ENCODE measurements around the gene OR8G1.
"Not testable (repeated sequence)": the region's sequence is repeated elsewhere in the genome, so short reads cannot be mapped to it uniquely, and the experiment has no call there.

The OR8G1 gene, protein sequence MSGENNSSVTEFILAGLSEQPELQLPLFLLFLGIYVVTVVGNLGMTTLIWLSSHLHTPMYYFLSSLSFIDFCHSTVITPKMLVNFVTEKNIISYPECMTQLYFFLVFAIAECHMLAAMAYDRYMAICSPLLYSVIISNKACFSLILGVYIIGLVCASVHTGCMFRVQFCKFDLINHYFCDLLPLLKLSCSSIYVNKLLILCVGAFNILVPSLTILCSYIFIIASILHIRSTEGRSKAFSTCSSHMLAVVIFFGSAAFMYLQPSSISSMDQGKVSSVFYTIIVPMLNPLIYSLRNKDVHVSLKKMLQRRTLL

GRCh38 chr11:124240621-124241397 is at the start of gene OR8G1:
TSS of gene OR8G1 (plus strand) at chr11:124241095. CDS start at chr11:124249676, 8,581 bp downstream.
- DNase-seq (ENCODE audit: low spot score): no peak

GRCh38 chr11:124193221-124194010 is 47.5 kb upstream of the OR8G1 start:
- no peak for DNase-seq (ENCODE audit: low spot score)

DNA sequence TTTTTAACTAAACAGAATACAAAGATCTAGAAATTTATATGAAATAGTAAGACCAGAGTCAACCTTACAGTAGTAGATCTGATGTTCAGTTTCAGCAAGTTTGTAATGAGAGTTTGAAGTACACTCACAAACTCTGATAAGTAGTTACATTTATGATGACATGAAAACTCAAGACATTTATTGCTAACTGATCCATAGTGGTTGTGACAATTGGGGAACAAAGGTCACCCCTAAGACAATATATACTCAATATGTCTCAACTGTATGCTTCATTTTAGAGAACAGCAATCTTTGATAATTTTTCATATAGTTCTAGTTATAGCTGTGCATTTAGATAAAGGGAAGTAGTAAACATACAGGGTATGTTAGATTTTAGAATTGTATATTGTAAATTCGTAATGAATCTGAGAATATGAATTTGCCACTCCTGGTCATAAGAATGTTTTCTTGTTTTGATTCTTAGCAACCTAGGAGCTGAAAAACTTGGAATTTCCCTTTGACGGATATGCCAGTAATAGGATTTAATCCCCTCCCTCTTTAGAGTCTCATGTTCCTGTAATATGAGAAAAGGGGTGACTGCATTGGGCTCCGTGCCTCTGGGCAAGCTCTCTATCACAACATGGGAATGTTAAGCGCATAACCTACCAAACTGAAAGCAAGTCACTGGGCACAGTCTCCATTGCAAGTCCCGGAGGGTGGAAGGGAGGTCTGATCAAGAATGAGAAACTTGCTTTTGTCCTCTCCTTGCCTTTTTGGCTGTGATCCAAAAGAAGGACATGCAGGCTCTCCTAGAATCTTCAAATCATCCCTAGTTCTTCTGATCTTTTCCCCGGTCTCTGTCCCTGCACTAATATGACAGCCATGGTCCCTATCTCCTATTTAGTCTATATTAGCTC is 46.4 kb upstream of the OR8G1 start:
- no peak for DNase-seq (ENCODE audit: low spot score)

DNA sequence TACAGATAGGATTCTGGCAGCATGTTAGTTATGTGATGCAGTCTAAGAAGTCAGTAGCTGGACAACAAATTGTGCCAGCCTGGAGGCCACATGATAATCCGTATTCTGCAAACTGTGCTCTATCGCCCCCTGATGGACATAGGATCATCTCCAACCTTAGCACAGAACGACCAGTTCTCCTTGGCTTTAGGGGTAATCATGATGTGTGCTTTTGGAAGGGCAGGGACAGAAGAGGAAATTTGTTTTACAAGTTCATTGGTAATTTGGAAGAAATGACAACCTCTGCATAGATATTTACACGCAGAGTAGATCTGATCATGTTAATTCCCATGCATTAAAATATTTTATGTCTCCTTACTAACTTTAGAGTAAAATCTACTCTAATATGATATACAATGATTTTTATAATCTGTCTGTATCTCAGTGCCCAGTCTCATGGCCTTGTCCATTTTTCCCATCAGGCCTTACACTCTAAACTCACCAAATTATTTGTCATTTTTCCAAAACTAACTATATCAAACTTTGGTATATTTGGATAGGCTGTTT is 45.6 kb upstream of the OR8G1 start:
- peak; percentile 59 for DNase-seq (ENCODE audit: low spot score)

GRCh38 chr11:124197999-124198398 is 42.9 kb upstream of the OR8G1 start:
- DNase-seq (ENCODE audit: low spot score): no peak

- DNase-seq (ENCODE audit: low spot score): no peak
These were observed 42.0 kb upstream of the OR8G1 start for GRCh38 chr11:124198897-124199296.

DNA sequence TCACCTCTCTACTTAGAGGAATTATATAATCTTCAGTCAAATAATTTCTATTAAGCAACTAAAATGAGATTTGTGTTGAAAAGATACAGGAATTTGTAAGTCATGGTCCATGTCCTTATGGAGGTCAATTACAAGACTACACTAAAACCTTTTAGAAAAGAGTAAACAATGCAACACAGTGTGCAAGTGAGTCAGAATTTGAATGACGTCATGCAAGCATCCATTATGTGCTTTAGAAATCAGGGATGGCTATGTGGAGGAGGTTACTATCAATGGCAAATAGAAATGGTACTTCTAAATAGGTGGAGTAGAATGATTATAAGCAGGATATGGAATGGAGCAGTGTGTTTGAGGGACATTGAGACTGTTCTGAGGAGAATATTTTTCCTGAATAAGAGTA is 41.2 kb upstream of the OR8G1 start:
- DNase-seq (ENCODE audit: low spot score): peak; percentile 16

DNA sequence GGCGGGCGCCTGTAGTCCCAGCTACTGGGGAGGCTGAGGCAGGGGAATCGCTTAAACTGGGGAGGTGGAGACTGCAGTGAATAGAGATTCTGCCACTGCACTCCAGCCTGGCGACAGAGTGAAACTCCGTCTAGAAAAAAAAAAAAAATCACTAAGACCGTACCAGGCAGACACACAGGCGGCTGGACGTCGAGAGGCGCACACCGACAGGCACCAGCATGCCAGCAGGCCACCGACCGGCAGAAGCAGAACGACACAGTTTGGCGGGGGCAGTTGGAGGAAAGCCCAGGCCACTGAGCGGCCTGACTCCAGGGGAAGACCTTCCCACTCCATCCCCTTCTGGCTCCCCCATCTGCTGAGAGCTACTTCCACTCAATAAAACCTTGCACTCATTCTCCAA is 40.2 kb upstream of the OR8G1 start:
- DNase-seq (ENCODE audit: low spot score): no peak

DNA sequence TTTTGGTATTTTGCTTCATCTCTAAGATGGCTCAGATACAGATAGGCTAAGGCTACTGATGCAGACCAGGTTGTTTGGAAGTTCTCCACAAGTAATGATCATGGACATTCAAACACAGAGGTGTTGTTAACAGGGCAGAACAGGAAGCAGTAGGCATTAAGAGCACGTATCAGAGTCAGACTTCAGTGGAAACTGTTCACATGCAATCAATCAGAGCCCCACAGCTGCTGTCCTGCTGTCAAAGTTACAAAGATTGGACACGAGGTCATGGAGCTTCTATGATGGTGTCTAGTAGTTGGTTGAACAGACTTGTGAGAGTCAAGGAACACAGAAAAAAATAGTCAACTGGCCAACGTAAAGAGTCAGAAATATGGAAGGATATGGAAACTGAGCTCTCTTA is 37.9 kb upstream of the OR8G1 start:
- no peak for DNase-seq (ENCODE audit: low spot score)

- DNase-seq (ENCODE audit: low spot score): no peak
These were observed 36.9 kb upstream of the OR8G1 start for GRCh38 chr11:124204008-124204407.

DNA sequence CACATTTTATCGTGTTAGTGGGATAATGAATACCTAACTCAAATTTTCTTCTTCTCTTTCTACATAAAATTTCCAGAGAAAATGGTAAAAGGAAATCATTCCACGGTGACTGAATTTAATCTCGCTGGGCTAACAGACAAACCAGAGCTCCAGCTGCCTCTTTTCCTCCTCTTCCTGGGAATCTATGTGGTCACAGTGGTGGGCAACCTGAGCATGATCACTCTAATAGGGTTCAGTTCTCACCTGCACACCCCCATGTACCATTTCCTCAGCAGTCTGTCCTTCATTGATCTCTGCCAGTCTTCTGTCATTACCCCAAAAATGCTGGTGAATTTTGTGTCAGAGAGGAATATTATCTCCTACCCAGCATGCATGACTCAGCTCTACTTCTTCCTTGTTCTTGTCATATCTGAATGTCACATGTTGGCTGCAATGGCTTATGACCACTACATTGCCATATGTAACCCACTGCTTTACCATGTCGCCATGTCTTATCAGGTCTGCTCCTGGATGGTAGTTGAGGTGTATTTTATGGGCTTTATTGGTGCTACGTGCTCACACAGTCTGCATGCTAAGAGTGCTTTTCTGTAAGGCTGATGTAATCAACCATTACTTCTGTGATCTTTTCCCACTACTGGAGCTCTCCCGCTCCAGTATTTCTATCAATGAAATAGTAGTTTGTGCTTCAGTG is 33.6 kb upstream of the OR8G1 start:
- DNase-seq (ENCODE audit: low spot score): no peak

- no peak for DNase-seq (ENCODE audit: low spot score)
These were observed 31.0 kb upstream of the OR8G1 start for GRCh38 chr11:124209824-124210357.

DNA sequence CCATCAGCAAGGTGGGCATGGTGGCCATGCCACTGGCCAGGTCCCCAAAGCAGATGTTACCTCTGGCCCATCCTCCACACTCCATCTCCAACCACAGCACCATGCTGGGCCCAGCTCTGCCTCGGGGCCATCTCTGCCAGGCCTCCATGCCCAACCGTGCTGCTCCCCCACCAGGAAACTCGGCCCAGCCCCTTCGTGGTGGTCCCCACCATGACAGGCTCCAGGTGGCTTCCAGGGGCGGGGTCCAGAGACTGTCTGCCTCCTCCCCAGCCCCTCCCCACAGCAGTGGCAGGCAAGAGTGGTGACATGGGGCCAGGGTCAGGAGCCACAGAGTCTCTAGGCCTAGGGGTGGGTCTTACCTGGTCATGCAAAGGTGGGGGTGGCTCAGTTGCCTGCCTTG is 30.5 kb upstream of the OR8G1 start:
- DNase-seq (ENCODE audit: low spot score): no peak

GRCh38 chr11:124211321-124211720 is 29.6 kb upstream of the OR8G1 start:
- no peak for DNase-seq (ENCODE audit: low spot score)

DNA sequence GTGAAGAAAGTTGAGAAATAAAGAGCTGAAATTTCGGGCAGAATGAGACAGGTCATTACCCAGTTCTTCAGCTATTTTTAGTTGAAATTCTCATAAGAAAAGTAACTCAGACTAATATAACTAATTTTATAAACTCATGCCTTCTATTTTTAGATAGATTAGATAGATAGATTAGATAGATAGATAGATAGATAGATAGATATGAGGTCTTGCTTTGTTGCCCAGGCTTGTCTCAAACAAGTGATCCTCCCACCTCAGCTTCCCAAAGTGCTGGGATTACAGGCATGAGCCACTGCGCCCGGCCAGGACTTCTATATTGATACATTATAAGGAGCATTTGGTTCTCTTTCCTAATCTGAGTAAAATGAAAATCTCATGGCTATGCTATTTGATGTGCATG is 26.9 kb upstream of the OR8G1 start:
- no peak for DNase-seq (ENCODE audit: low spot score)

DNA sequence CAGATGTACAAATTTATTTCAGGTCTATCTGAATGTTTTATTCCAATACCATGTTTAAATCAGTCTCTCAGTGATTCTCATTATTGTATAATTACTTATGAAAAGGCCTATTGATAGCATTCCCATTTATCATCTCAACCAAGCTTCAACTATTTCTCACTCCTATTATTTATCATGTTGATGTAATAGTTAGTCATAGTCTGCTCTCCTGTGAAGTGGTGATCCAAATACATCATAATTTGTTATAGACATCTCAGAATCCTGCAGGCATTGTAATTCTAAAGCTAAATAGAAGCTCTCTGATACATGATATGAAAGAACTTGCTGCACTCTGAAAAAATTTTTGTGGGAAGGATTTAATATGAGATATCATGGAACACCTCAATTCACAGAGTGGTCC is 21.8 kb upstream of the OR8G1 start:
- DNase-seq (ENCODE audit: low spot score): peak; percentile 3

GRCh38 chr11:124222407-124222806 is 18.5 kb upstream of the OR8G1 start:
- no peak for DNase-seq (ENCODE audit: low spot score)

DNA sequence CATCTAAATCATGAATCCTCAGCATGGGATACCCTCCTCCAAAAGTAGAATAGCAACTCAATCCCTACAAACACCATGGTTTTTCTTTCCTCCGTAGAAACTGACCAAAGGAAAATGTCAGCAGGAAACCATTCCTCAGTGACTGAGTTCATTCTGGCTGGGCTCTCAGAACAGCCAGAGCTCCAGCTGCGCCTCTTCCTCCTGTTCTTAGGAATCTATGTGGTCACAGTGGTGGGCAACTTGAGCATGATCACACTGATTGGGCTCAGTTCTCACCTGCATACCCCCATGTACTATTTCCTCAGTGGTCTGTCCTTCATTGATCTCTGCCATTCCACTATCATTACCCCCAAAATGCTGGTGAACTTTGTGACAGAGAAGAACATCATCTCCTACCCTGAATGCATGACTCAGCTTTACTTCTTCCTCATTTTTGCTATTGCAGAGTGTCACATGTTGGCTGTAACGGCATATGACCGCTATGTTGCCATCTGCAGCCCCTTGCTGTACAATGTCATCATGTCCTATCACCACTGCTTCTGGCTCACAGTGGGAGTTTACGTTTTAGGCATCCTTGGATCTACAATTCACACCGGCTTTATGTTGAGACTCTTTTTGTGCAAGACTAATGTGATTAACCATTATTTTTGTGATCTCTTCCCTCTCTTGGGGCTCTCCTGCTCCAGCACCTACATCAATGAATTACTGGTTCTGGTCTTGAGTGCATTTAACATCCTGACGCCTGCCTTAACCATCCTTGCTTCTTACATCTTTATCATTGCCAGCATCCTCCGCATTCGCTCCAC is 16.1 kb upstream of the OR8G1 start:
- not testable (repeated sequence) for DNase-seq (ENCODE audit: low spot score)

- DNase-seq (ENCODE audit: low spot score): no peak
These were observed 15.4 kb upstream of the OR8G1 start for GRCh38 chr11:124225471-124225870.

- DNase-seq (ENCODE audit: low spot score): no peak
These were observed 7.5 kb upstream of the OR8G1 start for GRCh38 chr11:124233376-124233775.

Measured in RKO (cell line).